Upper lobe of right lung (tissue), 1 donor: ENCODE measurements around the gene OR6Q1. TPM values are rescaled to one million over a fixed set of nuclear protein-coding genes. Genes with fewer than 3 reads are reported as not detected.

Experiments
- ATAC-seq: fragments of 200-7000 bp; cut with Tn5 transposase; one replicate; pipeline ENCODE4 v1.9.1; 2020; ENCODE audit warnings: mild to moderate bottlenecking, moderate library complexity
- DNase-seq: peaks from one replicate; pipeline ENCODE4 v3.0.0-alpha.2; 2020
- H3K27ac ChIP-seq: fragments of 200-600 bp; one replicate; pipeline ENCODE4 v1.8.0; 2022
- H3K27me3 ChIP-seq: fragments of 200-600 bp; one replicate; pipeline ENCODE4 v1.8.0; 2022; ENCODE audit warnings: mild to moderate bottlenecking
- H3K36me3 ChIP-seq: fragments of 200-600 bp; one replicate; pipeline ENCODE4 v1.8.0; 2022
- H3K4me1 ChIP-seq: fragments of 200-600 bp; one replicate; pipeline ENCODE4 v1.8.0; 2022
- H3K4me3 ChIP-seq: fragments of 200-600 bp; one replicate; pipeline ENCODE4 v1.8.0; 2022; ENCODE audit warnings: mild to moderate bottlenecking
- H3K9me3 ChIP-seq: fragments of 200-600 bp; one replicate; pipeline ENCODE4 v1.8.0; 2022
- CTCF ChIP-seq: fragments of 200-600 bp; IDR thresholded peaks from one replicate; pipeline ENCODE4 v1.8.0; 2022; ENCODE audit warnings: antibody characterized with exemption
- intact Hi-C: fragments of 100-400 bp; cut with DNase I; formaldehyde crosslinking; loops from one replicate; pipeline ENCODE4 v1.11.0; 2022
- total RNA-seq: library from RNA; stranded (reverse); fragmentation: NEBNext Ultra II Directional; extraction: Animal tissue kit (Norgen Biotek cat#: 25700); gene quantifications from one replicate; pipeline ENCODE4 v1.2.1, GENCODE V29; 2021
- donor health status: DM: no; HTN: yes; CAD: no; lungs with severe emphysema.

Gene OR6Q1
- total RNA-seq, 1 donor from 2014 or later: not detected

GRCh38 chr11:58023435-58023931 lies 7.3 kb upstream of the OR6Q1 start, which contains the start of gene OR9Q1:
TSS of gene OR9Q1 (plus strand) at chr11:58023881. CDS start at chr11:58179445, 155,564 bp downstream.
- ATAC-seq: no peak
- no peak for DNase-seq
- Histone ChIP-seq H3K4me1 (peaks cover 19% of the 10 kb centered on the region), H3K36me3 (no peaks in the 10 kb centered on the region), H3K4me3 (no peak within 1 kb of the TSS), H3K27me3 (no peaks in the 10 kb centered on the region), H3K9me3 (no peaks in the 10 kb centered on the region), H3K27ac (peak within 1 kb of the TSS; percentile 47)
- intact Hi-C loops: no loop called here
- TF ChIP-seq CTCF: no peak

- ATAC-seq (peak; percentile 71), DNase-seq (peak; percentile 69)
- intact Hi-C loops: no loop called here
- peak overlapping the region; percentile 47 for H3K27ac ChIP-seq
- no peaks in the 10 kb centered on the region for H3K27me3 ChIP-seq
- no peak overlapping the region for H3K4me3 ChIP-seq
- H3K4me1 ChIP-seq: peaks cover 28% of the 10 kb centered on the region
- no peaks in the 10 kb centered on the region for H3K9me3 ChIP-seq
- no peaks in the 10 kb centered on the region for H3K36me3 ChIP-seq
- no peak for TF ChIP-seq CTCF
These were observed 6.1 kb upstream of the OR6Q1 start for GRCh38 chr11:58024601-58025091.

GRCh38 chr11:58027341-58027740 lies 3.4 kb upstream of the OR6Q1 start:
- Histone ChIP-seq H3K27me3 (no peaks in the 10 kb centered on the region), H3K4me1 (peaks cover 33% of the 10 kb centered on the region), H3K4me3 (no peak overlapping the region), H3K9me3 (no peaks in the 10 kb centered on the region), H3K36me3 (no peaks in the 10 kb centered on the region), H3K27ac (no peak overlapping the region)
- intact Hi-C loops: no loop called here
- ATAC-seq (no peak), DNase-seq (no peak)
- TF ChIP-seq CTCF: no peak

- Histone ChIP-seq H3K4me1 (peaks cover 31% of the 10 kb centered on the region), H3K27me3 (no peaks in the 10 kb centered on the region), H3K9me3 (no peaks in the 10 kb centered on the region), H3K36me3 (no peaks in the 10 kb centered on the region), H3K4me3 (no peak overlapping the region), H3K27ac (no peak overlapping the region)
- no peak for TF ChIP-seq CTCF
- intact Hi-C loops: no loop called here
- no peak for DNase-seq
- peak; percentile 69 for ATAC-seq
These were observed 1.9 kb upstream of the OR6Q1 start for GRCh38 chr11:58028687-58029411.

DNA sequence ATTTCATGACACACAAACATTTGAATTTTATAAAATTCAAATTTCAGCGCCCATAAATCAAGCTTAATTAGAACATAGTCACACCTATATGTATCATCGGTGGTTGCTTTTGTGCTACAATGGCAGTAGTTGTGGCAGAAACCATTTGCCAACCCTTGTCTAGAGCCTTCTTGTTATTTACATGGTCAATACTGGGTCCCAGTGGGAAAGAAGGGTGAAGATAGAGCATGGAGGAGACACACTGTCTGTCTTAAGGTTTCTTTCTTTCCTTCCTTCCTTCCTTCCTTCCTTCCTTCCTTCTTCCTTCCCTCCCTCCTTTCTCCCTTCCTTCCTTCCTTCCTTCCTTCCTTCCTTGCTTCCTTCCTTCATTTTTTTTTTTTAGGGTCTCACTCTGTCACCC lies 3.7 kb downstream of the OR6Q1 start:
- ATAC-seq (no peak), DNase-seq (no peak)
- Histone ChIP-seq H3K4me3 (no peak overlapping the region), H3K36me3 (no peaks in the 10 kb centered on the region), H3K27ac (no peak overlapping the region), H3K27me3 (no peaks in the 10 kb centered on the region), H3K4me1 (peaks cover 7% of the 10 kb centered on the region), H3K9me3 (no peaks in the 10 kb centered on the region)
- no peak for TF ChIP-seq CTCF
- intact Hi-C loops: no loop called here
